Endothelial cell of umbilical vein (primary cell): ENCODE measurements around the gene COG4. TPM values are rescaled to one million over a fixed set of nuclear protein-coding genes. Genes with fewer than 3 reads are reported as not detected.

Source experiments
- BruUV-seq: library from RNA; stranded (reverse); fragments of 400-500 nt; replicated peaks from 2 replicates; lab custom pipeline; 2021; lab: Mats Ljungman, UMichigan
- CTCF ChIA-PET: fragments of 300-600, 350-600 bp; sonication (Branson Sonifier 250); formaldehyde crosslinking; loops from one replicate; lab custom pipeline; 2021; ENCODE audit warnings: antibody characterized with exemption, inconsistent platforms; lab: Charles Lee
- POLR2A ChIA-PET: fragments of 300-600, 350-600 bp; sonication (Branson Sonifier 250); formaldehyde crosslinking; loops from one replicate; lab custom pipeline; 2021; ENCODE audit warnings: antibody characterized with exemption, inconsistent platforms; lab: Charles Lee
- DNase-seq: peaks from one replicate; pipeline ENCODE4 v3.0.0-alpha.2; 2011; ENCODE audit warnings: low read depth, low spot score
- FAIRE-seq: peaks from 2 replicates; lab custom pipeline; 2011; peaks lifted over from hg19 to GRCh38; lab: Jason Lieb, UNC
- H2AFZ ChIP-seq: 2 replicates; pipeline ENCODE4 v1.6.0; 2012; ENCODE audit warnings: low read depth, low read length, control low read depth, inconsistent platforms
- H3K27ac ChIP-seq: 2 replicates; pipeline ENCODE4 v1.5.1; 2011; ENCODE audit warnings: low read depth, mild to moderate bottlenecking, control low read depth, low read length, moderate library complexity; ENCODE audit not compliant: insufficient read depth
- H3K27me3 ChIP-seq, 2 experiments: 2 replicates each; pipeline versions ENCODE4 v1.6.0 to v1.6.1; 2011; ENCODE audit warnings: low read length in 2 of 2, mixed read lengths in 1 of 2; ENCODE audit not compliant: control insufficient read depth in 2 of 2, insufficient read depth in 2 of 2
- H3K36me3 ChIP-seq, 2 experiments: 2 replicates in 1 of 2; 3 replicates in 1 of 2; pipeline ENCODE4 v1.5.1; 2011; ENCODE audit warnings: low read length in 2 of 2, mild to moderate bottlenecking in 1 of 2, moderate library complexity in 1 of 2; ENCODE audit not compliant: control insufficient read depth in 2 of 2, insufficient read depth in 2 of 2; ENCODE audit errors: extremely low read depth in 1 of 2
- H3K4me1 ChIP-seq: 3 replicates; pipeline ENCODE4 v1.5.1; 2011; ENCODE audit warnings: mild to moderate bottlenecking, low read length; ENCODE audit not compliant: control insufficient read depth, insufficient read depth; ENCODE audit errors: extremely low read depth
- H3K4me2 ChIP-seq: 2 replicates; pipeline ENCODE4 v1.6.1; 2011; ENCODE audit warnings: low read length, control low read depth, mixed read lengths; ENCODE audit not compliant: insufficient read depth
- H3K4me3 ChIP-seq, 3 experiments: fragments of 200-600 bp in 1 of 3; sonication (generic), shearing (Covaris generic) in 1 of 3; replicated peaks in 1 of 3; 2 replicates each; pipeline ENCODE4 v1.5.1; 2011 to 2016; ENCODE audit warnings: control low read depth in 3 of 3, low read length in 3 of 3, mild to moderate bottlenecking in 2 of 3, inconsistent platforms in 1 of 3, low read depth in 1 of 3, moderate library complexity in 1 of 3; ENCODE audit not compliant: insufficient read depth in 1 of 3
- H3K79me2 ChIP-seq: 2 replicates; pipeline ENCODE4 v1.6.0; 2012; ENCODE audit warnings: low read length, inconsistent platforms; ENCODE audit not compliant: control insufficient read depth, insufficient read depth
- H3K9ac ChIP-seq: replicated peaks from 2 replicates; pipeline ENCODE3; 2011; ENCODE audit warnings: low read length, control low read depth; ENCODE audit not compliant: insufficient read depth; ENCODE audit errors: extremely low read depth
- H3K9me1 ChIP-seq: replicated peaks from 3 replicates; pipeline ENCODE4 v1.6.0; 2011; ENCODE audit warnings: mild to moderate bottlenecking, low read length; ENCODE audit not compliant: control insufficient read depth, insufficient read depth; ENCODE audit errors: extremely low read depth
- H3K9me3 ChIP-seq: replicated peaks from 2 replicates; pipeline ENCODE4 v1.5.1; 2012; ENCODE audit warnings: low read length, inconsistent platforms; ENCODE audit not compliant: control insufficient read depth, insufficient read depth
- H4K20me1 ChIP-seq: replicated peaks from 2 replicates; pipeline ENCODE3; 2011; ENCODE audit warnings: mild to moderate bottlenecking, low read length; ENCODE audit not compliant: control insufficient read depth, insufficient read depth; ENCODE audit errors: extremely low read depth
- EZH2 ChIP-seq: IDR thresholded peaks from 2 replicates; pipeline ENCODE4 v1.6.1; 2012; ENCODE audit warnings: borderline replicate concordance, low read depth, mild to moderate bottlenecking, moderate library complexity, low read length, inconsistent platforms; ENCODE audit not compliant: severe bottlenecking
- GATA2 ChIP-seq: IDR thresholded peaks from 2 replicates; pipeline ENCODE4 v1.7.0; 2011; ENCODE audit warnings: low read depth, mild to moderate bottlenecking, moderate library complexity, mixed read lengths, low read length; ENCODE audit not compliant: insufficient read length, insufficient read depth
- JUN ChIP-seq: IDR thresholded peaks from 2 replicates; pipeline ENCODE4 v1.6.1; 2011; ENCODE audit warnings: borderline replicate concordance, low read depth; ENCODE audit not compliant: insufficient read length, insufficient read depth
- MYC ChIP-seq: IDR thresholded peaks from one replicate; pipeline ENCODE4 v1.6.1; 2011; ENCODE audit warnings: mild to moderate bottlenecking, low read depth, low read length
- POLR2A ChIP-seq: IDR thresholded peaks from 2 replicates; pipeline ENCODE4 v1.6.1; 2012; ENCODE audit warnings: low read depth, mild to moderate bottlenecking, control low read depth, low read length
- POLR2AphosphoS5 ChIP-seq: IDR thresholded peaks from 2 replicates; pipeline ENCODE4 v1.6.1; 2012; ENCODE audit warnings: low read depth, mild to moderate bottlenecking, control low read depth, low read length, moderate library complexity; ENCODE audit not compliant: insufficient read depth
- dilution Hi-C: fragments of 300-500 bp; cut with MboI; formaldehyde crosslinking; loops from one replicate; pipeline ENCODE4 v1.15.0; 2019; ENCODE audit warnings: low sequenced_read_pairs; ENCODE audit not compliant: extremely low pct_ligation_motif_present
- intact Hi-C: fragments of 100-400 bp; cut with micrococcal nuclease; formaldehyde crosslinking; loops from one replicate; pipeline ENCODE4 v1.10.0; 2022
- polyA plus RNA-seq, 4 experiments: library from polyadenylated mRNA; depleted of rRNA in 3 of 4; stranded (reverse) in 3 of 4; unstranded in 1 of 4; fragments of >200 nt; gene quantifications; 2 replicates each; pipeline versions ENCODE4 v1.2.1 to v1.2.3, GENCODE V29; 2011 to 2012; ENCODE audit warnings: missing spikeins in 1 of 4
- total RNA-seq: library from RNA; stranded (reverse); gene quantifications from 2 replicates; pipeline ENCODE4 v1.2.3, GENCODE V29; 2021
- TF ChIP-seq, protein P1 (sequence below), 2 donors: IDR thresholded peaks; 1 replicate in 1 of 2; 2 replicates in 1 of 2; pipeline ENCODE4 v1.5.1; 2011; ENCODE audit warnings: low read length in 2 of 2, mild to moderate bottlenecking in 2 of 2, moderate library complexity in 2 of 2, control low read depth in 1 of 2, inconsistent platforms in 1 of 2, low read depth in 1 of 2; ENCODE audit not compliant: insufficient read depth in 1 of 2; ENCODE audit errors: extremely low read depth in 1 of 2
- TF ChIP-seq, protein P2 (sequence below): IDR thresholded peaks from 2 replicates; pipeline ENCODE4 v1.6.1; 2011; ENCODE audit not compliant: insufficient read depth, insufficient read length

The COG4 gene
- total and polyA plus RNA-seq, 2 donors (not counting 3 experiments of a cell fraction or from before 2014, with no cell fraction given), result 53.7 to 61.2 TPM

DNA sequence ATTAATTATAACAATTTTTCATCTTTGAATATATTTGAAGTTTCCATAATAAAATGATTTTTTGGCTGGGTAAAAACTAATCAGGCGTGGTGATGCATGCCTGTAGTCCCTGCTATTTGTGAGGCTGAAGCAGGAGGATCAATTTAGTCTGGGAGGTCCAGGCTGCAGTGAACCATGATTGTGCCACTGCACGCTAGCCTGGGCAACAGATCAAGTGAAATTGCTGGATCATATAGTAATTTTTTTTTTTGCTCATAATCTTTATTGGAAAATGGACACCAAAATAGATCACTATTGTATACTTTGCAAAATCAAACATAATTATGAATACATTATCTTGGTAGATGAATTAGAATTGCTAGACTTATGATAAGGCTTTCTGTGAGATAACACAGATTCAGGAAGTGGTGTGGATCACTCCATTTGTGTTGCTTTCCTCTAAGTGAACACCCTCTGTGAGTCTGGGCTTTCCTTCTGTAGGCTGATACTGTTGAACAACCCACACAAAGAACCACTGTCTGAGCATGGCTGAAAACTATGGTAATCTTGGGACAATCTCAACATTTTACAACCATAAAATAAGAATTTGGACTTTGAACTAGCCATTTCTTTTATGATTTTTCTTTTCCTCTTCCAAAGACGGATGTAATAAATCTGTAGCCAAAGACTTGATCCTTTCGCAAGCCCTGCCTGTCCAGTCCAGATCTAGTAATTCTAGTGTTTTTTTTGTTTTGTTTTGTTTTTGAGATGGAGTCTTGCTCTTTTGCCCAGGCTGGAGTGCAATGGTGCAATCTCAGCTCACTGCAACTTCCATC, 78.9 kb downstream of the COG4 start:
- Histone ChIP-seq H3K4me3 (no peak overlapping the region), H3K36me3 (no peaks in the 10 kb centered on the region), H3K79me2 (no peaks in the 10 kb centered on the region), H3K27me3 (no peaks in the 10 kb centered on the region), H3K9me3 (no peaks in the 10 kb centered on the region), H3K4me1 (peaks cover 4% of the 10 kb centered on the region), H4K20me1 (no peaks in the 10 kb centered on the region), H2AFZ (no peak overlapping the region), H3K27ac (no peak overlapping the region), H3K4me2 (no peak overlapping the region), H3K9ac (no peak overlapping the region), H3K9me1 (no peaks in the 10 kb centered on the region)
- ChIA-PET POLR2A (no interaction called here), CTCF (interaction anchor here (1.3 kb wide), 1 partner anchor 64 kb away, joined by 3 read pairs; no protein-coding TSS in a partner anchor)
- BruUV-seq, result no TSS peak
- dilution Hi-C loops, result no loop called here
- no peak for FAIRE-seq
- TF ChIP-seq MYC, result no peak
- TF ChIP-seq POLR2A, result no peak
- no peak for TF ChIP-seq JUN
- TF ChIP-seq GATA2, result no peak
- no peak for TF ChIP-seq EZH2
- intact Hi-C loops, result no loop called here
- DNase-seq, result no peak

DNA sequence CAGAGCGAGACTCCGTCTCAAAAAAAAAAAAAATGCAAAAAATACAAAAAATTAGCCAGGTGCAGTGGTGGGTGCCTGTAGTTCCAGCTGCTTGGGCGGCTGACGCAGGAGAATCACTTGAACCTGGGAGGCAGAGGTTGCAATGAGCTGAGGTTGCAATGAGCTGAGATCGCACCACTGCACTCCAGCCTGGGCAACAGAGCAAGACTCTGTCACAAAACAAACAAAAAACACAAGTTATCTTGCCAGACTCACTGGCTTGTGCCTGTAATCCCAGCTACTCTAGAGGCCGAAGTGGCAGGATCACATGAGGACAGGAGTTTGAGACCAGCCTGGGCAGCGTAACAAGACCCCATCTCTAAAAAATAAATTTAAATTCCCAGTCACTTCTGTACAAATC, 81.0 kb downstream of the COG4 start:
- no peak overlapping the region for H3K4me2 ChIP-seq
- intact Hi-C loops, result no loop called here
- no peak overlapping the region for H2AFZ ChIP-seq
- H4K20me1 ChIP-seq, result no peaks in the 10 kb centered on the region
- TF ChIP-seq, protein P1, sequence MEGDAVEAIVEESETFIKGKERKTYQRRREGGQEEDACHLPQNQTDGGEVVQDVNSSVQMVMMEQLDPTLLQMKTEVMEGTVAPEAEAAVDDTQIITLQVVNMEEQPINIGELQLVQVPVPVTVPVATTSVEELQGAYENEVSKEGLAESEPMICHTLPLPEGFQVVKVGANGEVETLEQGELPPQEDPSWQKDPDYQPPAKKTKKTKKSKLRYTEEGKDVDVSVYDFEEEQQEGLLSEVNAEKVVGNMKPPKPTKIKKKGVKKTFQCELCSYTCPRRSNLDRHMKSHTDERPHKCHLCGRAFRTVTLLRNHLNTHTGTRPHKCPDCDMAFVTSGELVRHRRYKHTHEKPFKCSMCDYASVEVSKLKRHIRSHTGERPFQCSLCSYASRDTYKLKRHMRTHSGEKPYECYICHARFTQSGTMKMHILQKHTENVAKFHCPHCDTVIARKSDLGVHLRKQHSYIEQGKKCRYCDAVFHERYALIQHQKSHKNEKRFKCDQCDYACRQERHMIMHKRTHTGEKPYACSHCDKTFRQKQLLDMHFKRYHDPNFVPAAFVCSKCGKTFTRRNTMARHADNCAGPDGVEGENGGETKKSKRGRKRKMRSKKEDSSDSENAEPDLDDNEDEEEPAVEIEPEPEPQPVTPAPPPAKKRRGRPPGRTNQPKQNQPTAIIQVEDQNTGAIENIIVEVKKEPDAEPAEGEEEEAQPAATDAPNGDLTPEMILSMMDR (IDR thresholded peaks at IDR 0.05; ENCODE audit: extremely low read depth in 1 of 2, insufficient read depth in 1 of 2, low read depth in 1 of 2, low read length in 2 of 2), result no peak
- TF ChIP-seq, protein P2, sequence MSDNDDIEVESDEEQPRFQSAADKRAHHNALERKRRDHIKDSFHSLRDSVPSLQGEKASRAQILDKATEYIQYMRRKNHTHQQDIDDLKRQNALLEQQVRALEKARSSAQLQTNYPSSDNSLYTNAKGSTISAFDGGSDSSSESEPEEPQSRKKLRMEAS, result no peak
- TF ChIP-seq EZH2 (no peak), MYC (no peak), GATA2 (no peak), POLR2AphosphoS5 (no peak), POLR2A (no peak)
- no peak for DNase-seq
- H3K36me3 ChIP-seq, result no peaks in the 10 kb centered on the region
- FAIRE-seq, result no peak
- H3K9me1 ChIP-seq, result no peaks in the 10 kb centered on the region
- H3K9ac ChIP-seq, result no peak overlapping the region
- BruUV-seq, result no TSS peak
- CTCF ChIA-PET, result interaction anchor here (1.8 to 2.0 kb wide), 2 partner anchors 9 to 10 kb away, joined by 5 read pairs; no protein-coding TSS in a partner anchor
- H3K9me3 ChIP-seq, result no peaks in the 10 kb centered on the region
- no peaks in the 10 kb centered on the region for H3K27me3 ChIP-seq
- POLR2A ChIA-PET, result no interaction called here
- H3K27ac ChIP-seq, result no peak overlapping the region
- peaks cover 11% of the 10 kb centered on the region for H3K79me2 ChIP-seq
- peaks cover 14% of the 10 kb centered on the region for H3K4me1 ChIP-seq
- H3K4me3 ChIP-seq, result no peak overlapping the region
- dilution Hi-C loops, result no loop called here
